Loucy (cell line): ENCODE data around the gene CLDN9.

Experiments used
- H2AFZ ChIP-seq: fragments of 200-600 bp; sonication (generic); 2 replicates; pipeline ENCODE4 v1.6.0; 2016; ENCODE audit warnings: antibody characterized with exemption, mild to moderate bottlenecking, low read length, moderate library complexity
- H3F3A ChIP-seq: fragments of 200-600 bp; 2 replicates; pipeline ENCODE4 v1.6.0; 2016; ENCODE audit warnings: antibody characterized with exemption, low read depth, mild to moderate bottlenecking
- H3K27me3 ChIP-seq: fragments of 200-600 bp; sonication (generic); 2 replicates; pipeline ENCODE4 v1.6.1; 2014; ENCODE audit warnings: low read length, mild to moderate bottlenecking; ENCODE audit not compliant: insufficient read depth, poor library complexity, severe bottlenecking
- H3K36me3 ChIP-seq: fragments of 200-600 bp; sonication (generic); 2 replicates; pipeline ENCODE4 v1.6.1; 2016; ENCODE audit warnings: low read length; ENCODE audit not compliant: insufficient read depth
- H3K4me1 ChIP-seq: fragments of 200-600 bp; sonication (generic); 2 replicates; pipeline ENCODE4 v1.5.1; 2014; ENCODE audit warnings: low read length, mild to moderate bottlenecking; ENCODE audit not compliant: insufficient read depth, poor library complexity, severe bottlenecking
- H3K4me2 ChIP-seq: fragments of 200-600 bp; sonication (generic); 2 replicates; pipeline ENCODE4 v1.6.0; 2014; ENCODE audit warnings: antibody characterized with exemption, low read length, low read depth, mild to moderate bottlenecking; ENCODE audit not compliant: poor library complexity, severe bottlenecking
- H3K4me3 ChIP-seq: fragments of 200-600 bp; sonication (generic); 2 replicates; pipeline ENCODE4 v1.5.1; 2014; ENCODE audit warnings: low read length, mild to moderate bottlenecking, mixed read lengths; ENCODE audit not compliant: poor library complexity, severe bottlenecking
- H3K79me2 ChIP-seq: fragments of 200-600 bp; sonication (generic); 2 replicates; pipeline ENCODE4 v1.6.1; 2014; ENCODE audit warnings: low read length; ENCODE audit not compliant: insufficient read depth
- H3K9ac ChIP-seq: fragments of 200-600 bp; sonication (generic); 2 replicates; pipeline ENCODE4 v1.6.0; 2014; ENCODE audit warnings: mild to moderate bottlenecking, low read depth, low read length, moderate library complexity; ENCODE audit not compliant: poor library complexity, severe bottlenecking
- H3K9me2 ChIP-seq: fragments of 200-600 bp; sonication (generic); replicated peaks from 2 replicates; pipeline ENCODE4 v1.6.1; 2016; ENCODE audit warnings: low read depth, low read length, mixed read lengths
- H3K9me3 ChIP-seq: fragments of 200-600 bp; sonication (generic); 2 replicates; pipeline ENCODE4 v1.6.1; 2014; ENCODE audit warnings: mild to moderate bottlenecking, antibody characterized with exemption, low read length, low read depth; ENCODE audit not compliant: insufficient read depth
- H4K20me1 ChIP-seq: fragments of 200-600 bp; sonication (generic); 2 replicates; pipeline ENCODE4 v1.6.0; 2014; ENCODE audit warnings: antibody characterized with exemption, low read length, mild to moderate bottlenecking; ENCODE audit not compliant: insufficient read depth, poor library complexity, severe bottlenecking
- CTCF ChIP-seq: fragments of 200-600 bp; sonication (generic); conservative IDR thresholded peaks from 2 replicates; pipeline ENCODE4 v1.5.1; 2014; ENCODE audit warnings: mild to moderate bottlenecking, antibody characterized with exemption, low read length
- EZH2phosphoT487 ChIP-seq: fragments of 200-600 bp; IDR thresholded peaks from 2 replicates; pipeline ENCODE4 v1.6.1; 2018; ENCODE audit warnings: antibody characterized with exemption, mild to moderate bottlenecking, moderate library complexity, borderline replicate concordance

Gene CLDN9

GRCh38 chr16:3035972-3036725, 23.4 kb downstream of the CLDN9 start:
- H3K9me3 ChIP-seq: no peaks in the 10 kb centered on the region
- H3K4me3 ChIP-seq: no peak overlapping the region
- no peaks in the 10 kb centered on the region for H3K4me1 ChIP-seq
- H3F3A ChIP-seq: no peaks in the 10 kb centered on the region
- no peaks in the 10 kb centered on the region for H4K20me1 ChIP-seq
- no peaks in the 10 kb centered on the region for H3K9me2 ChIP-seq
- H2AFZ ChIP-seq: no peak overlapping the region
- no peaks in the 10 kb centered on the region for H3K27me3 ChIP-seq
- no peak overlapping the region for H3K4me2 ChIP-seq
- H3K36me3 ChIP-seq: no peaks in the 10 kb centered on the region
- TF ChIP-seq EZH2phosphoT487 (no peak), CTCF (no peak)
- no peak overlapping the region for H3K9ac ChIP-seq
- H3K79me2 ChIP-seq: no peaks in the 10 kb centered on the region

- H3K4me3 ChIP-seq: no peak within 1 kb of the TSS
- no peaks in the 10 kb centered on the region for H3K9me2 ChIP-seq
- H3K4me1 ChIP-seq: no peaks in the 10 kb centered on the region
- no peaks in the 10 kb centered on the region for H3K9me3 ChIP-seq
- no peaks in the 10 kb centered on the region for H3F3A ChIP-seq
- no peaks in the 10 kb centered on the region for H3K36me3 ChIP-seq
- no peak within 1 kb of the TSS for H3K9ac ChIP-seq
- H2AFZ ChIP-seq: no peak within 1 kb of the TSS
- H3K4me2 ChIP-seq: no peak within 1 kb of the TSS
- TF ChIP-seq EZH2phosphoT487 (no peak), CTCF (no peak)
- H3K79me2 ChIP-seq: no peaks in the 10 kb centered on the region
- H3K27me3 ChIP-seq: no peaks in the 10 kb centered on the region
- no peaks in the 10 kb centered on the region for H4K20me1 ChIP-seq
Observed at GRCh38 chr16:3036726-3037315, 24.1 kb downstream of the CLDN9 start, which contains the start of gene BICDL2. BICDL2 (minus strand) TSS chr16:3036944; CDS start chr16:3035496, 1,448 bp downstream.

GRCh38 chr16:3038256-3038655, 25.5 kb downstream of the CLDN9 start:
- H2AFZ ChIP-seq: no peak overlapping the region
- no peaks in the 10 kb centered on the region for H4K20me1 ChIP-seq
- H3K4me1 ChIP-seq: no peaks in the 10 kb centered on the region
- no peaks in the 10 kb centered on the region for H3K36me3 ChIP-seq
- no peaks in the 10 kb centered on the region for H3K79me2 ChIP-seq
- H3K4me2 ChIP-seq: no peak overlapping the region
- no peak overlapping the region for H3K4me3 ChIP-seq
- H3F3A ChIP-seq: no peaks in the 10 kb centered on the region
- H3K9me3 ChIP-seq: no peaks in the 10 kb centered on the region
- H3K9me2 ChIP-seq: no peaks in the 10 kb centered on the region
- H3K9ac ChIP-seq: no peak overlapping the region
- no peak for TF ChIP-seq CTCF
- TF ChIP-seq EZH2phosphoT487: no peak
- no peaks in the 10 kb centered on the region for H3K27me3 ChIP-seq
